Measurements from ENCODE around the gene PI4KA. TPM values are rescaled to one million over a fixed set of nuclear protein-coding genes. Genes with fewer than 3 reads are reported as not detected.
A peak's percentile ranks its signal among the peaks of the same experiment; 100 is the strongest.

PI4KA gene
- total RNA-seq, 4 donors from 2014 or later: 62.1 to 97.2 (median 86.9) TPM

- no peak for ATAC-seq (ENCODE audit: low FRiP score)
- no peak for DNase-seq (ENCODE audit: low spot score)
- TF ChIP-seq CTCF (IDR thresholded peaks at IDR 0.05): no peak
These were observed 14.6 kb upstream of the PI4KA start for GRCh38 chr22:20873214-20873613.

DNA sequence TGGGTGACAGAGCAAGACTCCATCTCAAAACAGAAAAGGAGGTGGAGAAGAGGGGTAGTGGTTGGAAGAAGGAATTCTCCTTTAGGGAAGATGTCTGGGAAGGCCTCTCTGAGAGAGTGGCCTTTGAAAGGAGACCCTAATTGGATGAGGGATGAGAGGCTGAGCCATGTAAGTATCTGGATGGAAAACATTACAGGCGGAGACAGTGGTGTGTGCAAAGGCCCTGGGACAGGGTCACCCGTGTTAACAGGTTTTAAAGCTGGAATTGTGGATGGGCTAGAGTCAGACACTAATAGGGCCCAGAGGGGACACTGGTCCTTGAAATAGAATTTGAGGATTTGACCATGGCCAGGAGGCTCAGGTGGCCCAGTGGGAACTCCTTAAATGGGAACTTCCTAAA, 10.6 kb upstream of the PI4KA start:
- no peak for ATAC-seq (ENCODE audit: low FRiP score)
- no peak for DNase-seq (ENCODE audit: low spot score)
- no peak for TF ChIP-seq CTCF (IDR thresholded peaks at IDR 0.05)

GRCh38 chr22:20868025-20868962, 9.7 kb upstream of the PI4KA start:
- DNase-seq (ENCODE audit: low spot score) (no peak), ATAC-seq (ENCODE audit: low FRiP score) (no peak)
- no peak for TF ChIP-seq CTCF (IDR thresholded peaks at IDR 0.05)

- peak; percentile 31 for ATAC-seq (ENCODE audit: low FRiP score)
- TF ChIP-seq CTCF (IDR thresholded peaks at IDR 0.05): no peak
- DNase-seq (ENCODE audit: low spot score): no peak
These were observed 8.8 kb upstream of the PI4KA start for GRCh38 chr22:20867179-20868024.

DNA sequence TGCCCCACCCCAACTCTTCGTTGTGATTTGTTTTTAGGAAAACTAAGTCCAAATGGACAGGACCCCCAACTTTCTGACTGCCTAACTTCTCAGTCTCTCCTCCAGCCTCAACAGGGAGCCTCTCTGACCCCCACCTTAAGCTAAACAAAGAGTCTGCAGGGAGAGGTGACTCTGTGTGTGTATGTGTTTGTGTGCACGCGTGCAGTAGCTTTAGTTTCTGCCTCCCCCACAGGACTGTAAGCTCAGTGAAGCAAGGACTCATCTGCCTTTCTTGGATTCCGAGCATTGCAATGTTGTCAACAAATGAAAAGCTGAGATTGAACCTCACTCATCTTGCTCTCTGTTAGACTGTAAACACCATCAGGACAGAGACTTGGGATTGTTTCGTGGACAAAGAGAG, 8.1 kb upstream of the PI4KA start:
- TF ChIP-seq CTCF (IDR thresholded peaks at IDR 0.05): no peak
- ATAC-seq (ENCODE audit: low FRiP score) (no peak), DNase-seq (ENCODE audit: low spot score) (no peak)

DNA sequence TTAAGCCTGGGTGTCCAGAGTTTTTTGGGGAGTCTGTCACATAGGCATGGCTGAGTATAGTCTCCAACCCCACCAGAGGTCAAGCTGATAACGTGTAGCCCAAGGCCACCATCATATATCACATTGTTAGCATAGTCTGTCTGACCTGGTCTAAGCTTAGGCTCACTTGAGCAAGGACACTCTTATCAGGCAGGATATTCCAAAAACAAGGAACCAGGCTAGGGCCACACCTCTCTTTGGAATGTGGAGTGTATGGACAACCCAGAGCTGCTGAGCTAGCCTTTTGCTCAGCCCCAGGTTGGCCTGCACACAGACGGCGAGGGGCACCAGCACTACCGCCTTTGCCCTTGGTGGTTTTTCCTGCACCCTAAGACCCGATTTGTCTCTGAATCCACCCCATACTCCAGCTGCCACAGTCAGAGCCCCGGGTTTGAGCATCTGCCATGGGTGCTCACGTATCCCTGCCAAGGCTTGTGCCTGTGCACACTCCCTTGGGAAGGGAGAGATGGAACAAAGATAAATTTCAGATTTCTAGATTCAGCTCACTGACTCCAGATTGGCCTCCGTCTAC, 7.3 kb upstream of the PI4KA start:
- no peak for ATAC-seq (ENCODE audit: low FRiP score)
- TF ChIP-seq CTCF (IDR thresholded peaks at IDR 0.05): no peak
- DNase-seq (ENCODE audit: low spot score): no peak

Measured in omental fat pad (tissue), 4 donors.